ENCODE measurements around the gene ZDHHC21. TPM values are rescaled to one million over a fixed set of nuclear protein-coding genes. Genes with fewer than 3 reads are reported as not detected.

ZDHHC21 gene
- total and polyA plus RNA-seq, 9 of the 15 experiments (the other 6 are each of a cell fraction or from before 2014, with no cell fraction given), result 0.10 to 1.9 (median 1.00) TPM

DNA sequence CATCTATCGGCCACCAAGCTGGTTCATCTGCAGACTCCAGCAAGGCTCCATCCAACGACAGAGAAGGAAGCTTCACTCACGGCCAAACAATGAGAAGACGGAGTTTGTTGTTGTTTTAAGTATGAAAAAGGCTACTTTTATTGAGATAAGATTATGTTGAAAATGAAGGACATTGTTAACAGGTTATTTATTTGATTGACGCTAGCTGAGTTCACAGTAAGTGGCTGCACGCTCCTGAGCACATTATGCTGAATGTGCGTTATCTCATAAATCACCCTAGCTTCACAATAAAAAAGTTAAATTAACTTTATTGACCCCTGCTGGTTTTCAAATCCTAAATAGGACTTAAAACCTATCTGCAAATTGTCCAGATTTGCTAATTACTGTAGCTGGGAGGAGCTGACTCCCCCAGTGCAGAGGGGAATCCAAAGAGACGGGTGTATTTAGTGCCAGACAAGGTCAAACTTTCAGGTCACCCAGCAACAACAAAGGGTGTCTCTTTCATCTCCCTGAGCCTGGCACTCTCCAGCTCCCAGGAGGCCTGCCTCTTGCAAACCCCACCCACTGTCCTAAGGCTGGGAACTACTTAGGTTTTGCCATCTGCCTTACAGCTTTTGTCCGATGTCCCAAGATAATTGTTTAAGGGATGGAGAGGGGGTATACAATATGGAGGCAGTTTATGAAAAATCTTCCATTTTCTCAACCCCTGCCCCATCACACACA, 129.2 kb downstream of the ZDHHC21 start:
- Histone ChIP-seq H3K36me3 (ENCODE audit: control insufficient read depth, insufficient read depth, low read length) (no peaks in the 10 kb centered on the region), H3K4me1 (replicated peaks in 1 of 2; ENCODE audit: control insufficient read depth in 2 of 2, insufficient read depth in 2 of 2, low read length in 2 of 2) (peaks cover 3 to 6% of the 10 kb centered on the region in 2 experiments; a peak in 3 of 5 replicates), H3K9me3 (replicated peaks; ENCODE audit: control insufficient read depth, insufficient read depth, low read depth, low read length) (no peaks in the 10 kb centered on the region), H3K27me3 (ENCODE audit: control insufficient read depth in 2 of 2, insufficient read depth in 2 of 2, low read length in 2 of 2) (no peaks in the 10 kb centered on the region), H4K20me1 (replicated peaks; ENCODE audit: control insufficient read depth, insufficient read depth, low read length) (no peaks in the 10 kb centered on the region), H2AFZ (ENCODE audit: low read depth, low read length) (no peak overlapping the region), H3K79me2 (ENCODE audit: control insufficient read depth, insufficient read depth, low read length) (no peaks in the 10 kb centered on the region), H3K9me1 (ENCODE audit: control insufficient read depth, insufficient read depth, low read length) (no peaks in the 10 kb centered on the region), H3K27ac (ENCODE audit: extremely low read depth, low read depth, low read length) (no peak overlapping the region), H3K4me3 (no peak overlapping the region), H3K4me2 (ENCODE audit: insufficient read depth, low read length) (no peak overlapping the region), H3K9ac (ENCODE audit: insufficient read depth in 1 of 2, low read depth in 2 of 2, low read length in 2 of 2) (no peak overlapping the region)
- no peak for ATAC-seq
- DNase-seq (ENCODE audit: extremely low read depth in 1 of 4, low spot score in 3 of 4), result no peak
- in situ Hi-C loops (cut with MboI) (no loop called here), intact Hi-C loops (cut with micrococcal nuclease) (no loop called here)
- FAIRE-seq, result no peak
- 65% methylated on average over 8 of the region's 9 CpGs for WGBS (ENCODE audit: insufficient coverage, low coverage, missing lambda C conversion rate)
- TF ChIP-seq ZNF311 (CRISPR knock-in tag; IDR thresholded peaks at IDR 0.05) (no peak), ZNF316 (IDR thresholded peaks at IDR 0.05) (peak; percentile 76), MAFG (tag; conservative IDR thresholded peaks at IDR 0.05) (peak; percentile 50), SMARCA5 (IDR thresholded peaks at IDR 0.05) (no peak), MAFF (IDR thresholded peaks at IDR 0.05; ENCODE audit: low read length) (0 out of 2 replicates have a peak, but pooled peaks have one; percentile 42), MAFK (IDR thresholded peaks at IDR 0.05; ENCODE audit: low read length) (peak; percentile 34; the same call in 1 of the 2 replicates), KHSRP (IDR thresholded peaks at IDR 0.05) (no peak)
- TF ChIP-seq, protein P1, sequence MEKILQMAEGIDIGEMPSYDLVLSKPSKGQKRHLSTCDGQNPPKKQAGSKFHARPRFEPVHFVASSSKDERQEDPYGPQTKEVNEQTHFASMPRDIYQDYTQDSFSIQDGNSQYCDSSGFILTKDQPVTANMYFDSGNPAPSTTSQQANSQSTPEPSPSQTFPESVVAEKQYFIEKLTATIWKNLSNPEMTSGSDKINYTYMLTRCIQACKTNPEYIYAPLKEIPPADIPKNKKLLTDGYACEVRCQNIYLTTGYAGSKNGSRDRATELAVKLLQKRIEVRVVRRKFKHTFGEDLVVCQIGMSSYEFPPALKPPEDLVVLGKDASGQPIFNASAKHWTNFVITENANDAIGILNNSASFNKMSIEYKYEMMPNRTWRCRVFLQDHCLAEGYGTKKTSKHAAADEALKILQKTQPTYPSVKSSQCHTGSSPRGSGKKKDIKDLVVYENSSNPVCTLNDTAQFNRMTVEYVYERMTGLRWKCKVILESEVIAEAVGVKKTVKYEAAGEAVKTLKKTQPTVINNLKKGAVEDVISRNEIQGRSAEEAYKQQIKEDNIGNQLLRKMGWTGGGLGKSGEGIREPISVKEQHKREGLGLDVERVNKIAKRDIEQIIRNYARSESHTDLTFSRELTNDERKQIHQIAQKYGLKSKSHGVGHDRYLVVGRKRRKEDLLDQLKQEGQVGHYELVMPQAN (IDR thresholded peaks at IDR 0.05; ENCODE audit: borderline replicate concordance), result no peak
- TF ChIP-seq, protein P2, sequence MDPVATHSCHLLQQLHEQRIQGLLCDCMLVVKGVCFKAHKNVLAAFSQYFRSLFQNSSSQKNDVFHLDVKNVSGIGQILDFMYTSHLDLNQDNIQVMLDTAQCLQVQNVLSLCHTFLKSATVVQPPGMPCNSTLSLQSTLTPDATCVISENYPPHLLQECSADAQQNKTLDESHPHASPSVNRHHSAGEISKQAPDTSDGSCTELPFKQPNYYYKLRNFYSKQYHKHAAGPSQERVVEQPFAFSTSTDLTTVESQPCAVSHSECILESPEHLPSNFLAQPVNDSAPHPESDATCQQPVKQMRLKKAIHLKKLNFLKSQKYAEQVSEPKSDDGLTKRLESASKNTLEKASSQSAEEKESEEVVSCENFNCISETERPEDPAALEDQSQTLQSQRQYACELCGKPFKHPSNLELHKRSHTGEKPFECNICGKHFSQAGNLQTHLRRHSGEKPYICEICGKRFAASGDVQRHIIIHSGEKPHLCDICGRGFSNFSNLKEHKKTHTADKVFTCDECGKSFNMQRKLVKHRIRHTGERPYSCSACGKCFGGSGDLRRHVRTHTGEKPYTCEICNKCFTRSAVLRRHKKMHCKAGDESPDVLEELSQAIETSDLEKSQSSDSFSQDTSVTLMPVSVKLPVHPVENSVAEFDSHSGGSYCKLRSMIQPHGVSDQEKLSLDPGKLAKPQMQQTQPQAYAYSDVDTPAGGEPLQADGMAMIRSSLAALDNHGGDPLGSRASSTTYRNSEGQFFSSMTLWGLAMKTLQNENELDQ (CRISPR knock-in tag; IDR thresholded peaks at IDR 0.05; ENCODE audit: borderline replicate concordance), result no peak
- ChIA-PET CTCF (ENCODE audit: low intra/inter-chr PET ratio) (no interaction called here), POLR2A (interaction anchor here (0.6 to 0.8 kb wide), 3 partner anchors 30 to 59 kb away, joined by 3 to 4 read pairs (median 4); no protein-coding TSS in a partner anchor)
- no TSS peak for BruUV-seq (replicated peaks)

Data from K562 (cell line).